Kidney capillary endothelial cell (primary cell): ENCODE data around the gene FGF8.

Source experiments
- DNase-seq: peaks from one replicate; pipeline ENCODE4 v3.0.0-alpha.2; 2018; ENCODE audit warnings: low spot score

FGF8 gene

DNA sequence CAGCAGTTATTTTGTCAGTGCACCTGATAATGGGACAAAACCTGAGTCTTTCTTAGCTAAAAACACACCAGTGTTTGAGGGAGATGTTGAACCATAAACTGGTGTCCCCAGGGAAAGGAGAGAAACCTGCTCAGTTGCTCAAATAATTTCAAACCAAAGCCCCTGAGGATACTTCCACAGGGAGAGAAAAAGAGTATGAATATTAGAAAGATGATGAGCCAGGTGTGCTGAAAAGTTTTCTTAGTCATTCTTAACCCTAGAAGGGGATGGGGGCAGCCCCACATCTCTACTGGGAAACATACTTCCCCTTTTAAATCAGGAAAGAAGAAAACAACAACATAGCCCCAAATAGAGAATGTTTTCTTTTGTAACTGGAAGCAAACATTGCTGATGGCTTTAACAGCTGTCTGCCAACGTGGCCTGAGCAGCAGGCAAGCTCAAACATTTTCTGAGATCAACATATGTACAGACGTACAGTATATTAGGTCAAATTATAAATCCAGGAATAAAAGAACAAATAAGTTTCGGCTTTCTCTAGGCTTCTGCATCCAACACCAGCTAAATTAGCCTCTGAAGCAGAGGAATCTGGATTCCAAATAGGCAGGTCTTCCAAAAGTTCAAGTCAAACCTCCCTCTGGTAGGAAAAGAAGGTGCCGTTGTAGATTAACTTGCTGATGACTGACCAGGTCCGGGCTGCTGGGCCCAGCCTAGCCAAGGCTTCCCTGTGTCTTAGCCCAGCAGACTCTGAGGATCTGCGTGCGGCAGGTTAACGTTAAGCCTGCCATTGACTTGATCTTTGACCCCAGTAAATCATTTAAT is 50.4 kb downstream of the FGF8 start:
- no peak for DNase-seq

DNA sequence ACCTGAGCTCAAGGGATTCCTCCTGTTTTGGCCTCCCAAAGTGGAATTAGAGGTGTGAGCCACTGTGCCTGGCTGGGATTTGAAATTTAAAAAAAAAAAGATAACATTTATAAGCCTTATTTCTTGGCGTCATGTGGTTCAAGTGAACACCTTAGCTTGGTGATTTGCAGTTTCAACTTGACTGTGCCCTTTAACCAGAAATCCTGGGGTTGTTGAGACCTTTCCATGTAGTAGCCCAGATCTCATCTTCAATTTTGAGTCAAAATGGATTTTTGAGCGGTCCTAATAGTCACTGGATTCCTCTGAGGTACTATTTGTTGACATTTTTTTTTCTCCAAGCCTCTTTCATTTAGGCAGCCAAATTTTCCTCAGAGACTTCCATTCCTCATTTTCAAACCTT is 51.5 kb downstream of the FGF8 start:
- DNase-seq = no peak

DNA sequence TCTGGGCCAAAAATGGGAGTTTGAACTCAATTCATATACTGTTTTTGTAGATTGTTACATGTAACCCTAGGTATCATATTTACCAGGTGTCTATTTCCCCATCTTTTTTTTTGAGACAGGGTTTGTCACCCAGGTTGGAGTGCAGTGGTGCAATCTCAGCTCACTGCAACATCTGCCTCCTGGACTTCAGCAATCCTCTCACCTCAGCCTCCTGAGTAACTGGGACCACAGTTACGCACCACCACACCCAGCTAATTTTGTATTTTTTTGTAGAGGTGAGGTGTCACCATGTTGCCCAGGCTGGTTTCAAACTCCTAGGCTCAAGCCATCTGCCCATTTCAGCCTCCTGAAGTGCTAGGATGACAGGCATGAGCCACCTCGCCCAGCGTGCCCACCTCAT is 52.7 kb downstream of the FGF8 start:
- DNase-seq = no peak

DNA sequence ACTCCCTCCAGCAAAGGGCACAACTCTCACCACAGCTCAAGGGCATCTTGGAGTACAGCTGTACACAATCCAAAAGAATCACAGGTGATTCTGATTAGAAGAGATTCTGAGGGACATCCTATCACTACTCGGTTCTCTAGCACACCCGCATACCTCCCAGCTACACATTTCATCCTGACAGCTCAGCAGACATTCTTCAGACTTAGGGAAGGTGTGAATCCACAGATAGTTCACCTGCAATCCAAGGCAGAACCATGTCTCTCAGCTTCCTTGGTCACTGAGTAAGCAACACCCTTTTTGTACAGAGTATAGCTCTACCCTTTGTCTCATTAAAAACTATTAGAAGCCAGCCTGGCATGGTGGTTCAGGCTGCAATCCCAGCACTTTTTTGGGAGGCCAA is 54.1 kb downstream of the FGF8 start:
- DNase-seq = no peak

DNA sequence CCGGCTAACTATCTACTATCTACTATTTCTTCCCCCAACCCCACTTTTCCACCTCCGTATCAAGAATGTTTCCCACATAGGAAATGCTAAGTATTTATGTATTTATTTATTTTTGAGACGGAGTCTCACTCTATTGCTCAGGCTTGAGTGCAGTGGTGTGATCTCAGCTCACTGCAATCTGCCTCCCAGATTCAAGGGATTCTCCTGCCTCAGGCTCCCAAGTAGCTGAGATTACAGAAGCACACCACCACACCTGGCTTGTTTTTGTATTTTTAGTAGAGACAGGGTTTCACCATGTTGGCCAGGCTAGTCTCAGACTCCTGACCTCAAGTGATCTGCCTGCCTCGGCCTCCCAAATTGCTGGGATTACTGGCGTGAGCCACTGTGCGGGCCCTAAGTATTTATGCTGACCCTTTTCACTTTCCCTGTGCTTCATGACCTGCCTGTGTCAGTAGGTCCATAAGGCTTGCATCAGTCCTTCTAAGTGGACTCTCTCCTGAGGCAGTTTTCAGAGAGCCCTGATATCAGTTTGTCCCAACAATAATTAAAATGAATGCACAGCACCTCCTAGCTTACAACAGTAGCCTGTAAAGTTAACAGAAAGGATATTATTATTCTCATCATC is 55.2 kb downstream of the FGF8 start:
- no peak for DNase-seq
